Measurements from ENCODE around the gene FOXD4L6. TPM values are rescaled to one million over a fixed set of nuclear protein-coding genes. Genes with fewer than 3 reads are reported as not detected.
A peak's percentile ranks its signal among the peaks of the same experiment; 100 is the strongest.
"Not testable (repeated sequence)": the region's sequence is repeated elsewhere in the genome, so short reads cannot be mapped to it uniquely, and the experiment has no call there.

Gene FOXD4L6
- total RNA-seq, 2 experiments from 2014 or later: not detected

DNA sequence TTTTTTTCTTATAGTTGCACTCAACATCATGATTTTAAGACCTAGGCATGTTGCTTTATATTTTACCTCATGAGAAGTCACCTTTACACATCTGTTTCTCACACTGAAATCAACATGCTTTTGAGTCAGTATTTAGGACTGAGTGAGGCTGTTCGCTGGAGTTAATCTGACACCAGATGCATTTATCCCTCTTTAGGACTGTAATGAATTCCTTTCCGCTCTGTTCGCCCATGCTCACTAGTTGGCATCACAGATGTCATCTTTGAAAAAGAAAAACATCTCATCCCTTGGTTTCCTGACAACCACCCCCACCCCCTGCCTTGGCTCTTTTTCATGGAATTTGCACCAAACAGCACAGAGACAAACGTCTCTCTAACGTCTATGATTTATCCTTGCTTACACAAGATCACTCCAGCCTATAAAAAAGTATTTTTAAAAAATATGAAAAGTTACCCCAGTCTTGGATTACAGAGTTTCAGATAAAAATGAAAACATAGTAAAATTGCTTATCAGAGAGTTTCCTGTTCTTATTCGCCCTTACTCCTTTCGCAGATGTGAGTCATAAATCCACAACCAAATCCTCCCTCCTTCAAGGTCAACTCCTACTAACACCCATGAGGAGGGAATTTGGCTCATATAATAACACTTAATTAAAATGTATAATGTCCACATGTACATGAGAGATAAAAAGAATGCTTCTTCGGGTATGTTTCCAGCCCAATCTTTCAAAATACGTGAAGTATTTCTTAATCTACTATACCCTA lies 34.3 kb downstream of the FOXD4L6 start:
- DNase-seq; CTCF ChIA-PET; ATAC-seq; H3K9me3 Mint-ChIP-seq (ENCODE audit: insufficient read depth); POLR2A ChIA-PET; H3K36me3 Mint-ChIP-seq (ENCODE audit: low read depth); H3K4me1 Mint-ChIP-seq (ENCODE audit: low read depth); H3K27me3 Mint-ChIP-seq (ENCODE audit: low read depth); H3K4me3 Mint-ChIP-seq; H3K27ac Mint-ChIP-seq: not testable (repeated sequence)

DNA sequence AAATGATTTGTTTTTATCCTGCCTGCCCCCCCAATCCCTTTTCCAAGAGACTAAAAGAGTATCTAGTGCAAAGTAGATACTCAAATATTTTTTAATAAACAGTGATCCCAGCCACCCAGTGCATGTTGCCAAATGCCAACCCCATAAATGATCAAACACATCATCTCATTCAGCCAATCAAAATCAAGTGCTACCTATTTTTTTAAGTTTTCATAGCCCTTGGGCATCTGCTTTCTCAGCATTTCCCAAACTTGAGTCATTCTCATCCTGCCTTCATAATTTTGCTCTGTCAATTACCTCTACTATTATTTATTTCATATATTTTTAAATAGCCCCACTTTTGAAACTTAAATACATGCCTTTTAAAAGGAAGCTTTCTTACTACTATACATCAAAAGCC lies 37.6 kb downstream of the FOXD4L6 start:
- H3K27me3 Mint-ChIP-seq (ENCODE audit: low read depth); H3K4me3 Mint-ChIP-seq; ATAC-seq; H3K9me3 Mint-ChIP-seq (ENCODE audit: insufficient read depth); H3K36me3 Mint-ChIP-seq (ENCODE audit: low read depth); DNase-seq; CTCF ChIA-PET; H3K4me1 Mint-ChIP-seq (ENCODE audit: low read depth); H3K27ac Mint-ChIP-seq; POLR2A ChIA-PET: not testable (repeated sequence)

DNA sequence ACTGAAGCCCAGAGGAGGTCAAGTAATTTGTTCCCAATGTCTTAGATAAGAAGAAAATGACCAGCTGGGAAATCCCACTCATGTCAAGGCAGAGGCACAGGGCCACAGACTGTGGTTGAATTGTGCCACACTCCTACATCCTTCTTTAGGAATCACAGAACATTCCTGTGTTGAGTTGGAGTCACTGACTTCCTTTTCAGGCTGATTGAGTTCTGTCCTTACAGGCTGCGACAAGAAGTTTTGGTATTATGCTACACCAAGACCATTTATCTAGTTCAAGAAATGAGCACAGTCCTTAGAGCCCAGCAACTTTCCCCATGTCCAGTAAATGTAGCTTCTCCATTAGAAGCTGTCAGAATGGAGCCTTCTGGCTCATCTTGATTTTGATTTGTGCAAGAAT lies 38.1 kb downstream of the FOXD4L6 start:
- H3K27ac Mint-ChIP-seq; ATAC-seq; H3K27me3 Mint-ChIP-seq (ENCODE audit: low read depth); DNase-seq; H3K4me3 Mint-ChIP-seq; H3K4me1 Mint-ChIP-seq (ENCODE audit: low read depth); H3K9me3 Mint-ChIP-seq (ENCODE audit: insufficient read depth); CTCF ChIA-PET; POLR2A ChIA-PET; H3K36me3 Mint-ChIP-seq (ENCODE audit: low read depth): not testable (repeated sequence)

DNA sequence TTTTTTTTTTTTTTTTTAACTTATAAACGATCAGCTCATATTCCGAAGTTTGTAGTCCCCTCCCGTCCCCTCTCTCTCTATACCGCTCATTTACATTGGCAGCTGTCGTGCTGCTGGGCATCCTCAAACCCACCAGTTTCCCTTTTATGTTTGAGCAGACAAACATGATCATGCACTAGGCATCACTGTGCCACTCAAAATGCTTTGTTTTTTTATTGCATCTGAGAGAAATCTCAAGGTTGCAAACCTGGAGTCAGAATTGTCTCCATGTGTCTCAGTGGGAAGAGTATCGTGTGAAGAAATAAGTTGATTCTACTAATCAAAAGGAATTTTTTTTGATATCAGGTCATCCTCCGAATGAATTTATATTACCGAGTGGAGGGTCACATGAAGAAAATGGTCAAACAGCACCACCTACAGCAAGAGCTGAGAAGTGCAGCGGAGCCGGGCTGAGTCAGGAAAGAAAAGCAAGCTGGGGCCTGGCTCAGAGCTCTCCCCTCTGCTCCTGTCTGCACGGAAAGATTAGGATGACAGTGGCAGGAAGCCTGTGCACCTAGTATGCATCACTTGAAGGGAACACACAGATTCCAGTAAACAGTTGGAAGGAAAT lies 39.9 kb downstream of the FOXD4L6 start:
- POLR2A ChIA-PET; H3K27ac Mint-ChIP-seq; DNase-seq; H3K36me3 Mint-ChIP-seq (ENCODE audit: low read depth); H3K4me1 Mint-ChIP-seq (ENCODE audit: low read depth); H3K4me3 Mint-ChIP-seq; H3K9me3 Mint-ChIP-seq (ENCODE audit: insufficient read depth): not testable (repeated sequence)
- H3K27me3 Mint-ChIP-seq (ENCODE audit: low read depth): peaks cover 10% of the 10 kb centered on the region
- CTCF ChIA-PET: interaction anchor here (1.5 kb wide), 1 partner anchor 97 kb away, joined by 3 read pairs; no protein-coding TSS in a partner anchor
- ATAC-seq: peak; percentile 75

DNA sequence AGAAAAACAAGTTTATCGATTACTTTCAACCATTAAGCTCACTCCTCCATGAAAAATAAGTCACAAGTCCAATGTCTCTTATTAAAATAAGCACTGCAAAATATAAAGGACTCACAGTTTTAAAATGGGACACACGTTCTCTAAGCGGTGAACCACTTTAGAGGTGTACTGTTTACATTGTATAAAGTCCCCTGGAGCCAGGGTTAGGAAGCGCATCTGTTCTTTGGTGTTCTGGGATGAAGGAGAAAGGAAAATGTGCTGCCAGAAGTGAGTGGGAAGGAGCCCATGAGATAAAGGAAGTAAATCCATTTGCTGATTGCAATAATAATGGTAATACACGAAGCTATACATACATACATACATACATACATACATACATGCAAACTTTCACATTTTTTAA lies 40.6 kb downstream of the FOXD4L6 start:
- H3K27me3 Mint-ChIP-seq (ENCODE audit: low read depth): peaks cover 11% of the 10 kb centered on the region
- H3K36me3 Mint-ChIP-seq (ENCODE audit: low read depth); POLR2A ChIA-PET; DNase-seq; ATAC-seq; H3K9me3 Mint-ChIP-seq (ENCODE audit: insufficient read depth); H3K4me3 Mint-ChIP-seq; H3K4me1 Mint-ChIP-seq (ENCODE audit: low read depth); H3K27ac Mint-ChIP-seq: not testable (repeated sequence)
- CTCF ChIA-PET: interaction anchor here (1.5 kb wide), 1 partner anchor 96 kb away, joined by 3 read pairs; no protein-coding TSS in a partner anchor

DNA sequence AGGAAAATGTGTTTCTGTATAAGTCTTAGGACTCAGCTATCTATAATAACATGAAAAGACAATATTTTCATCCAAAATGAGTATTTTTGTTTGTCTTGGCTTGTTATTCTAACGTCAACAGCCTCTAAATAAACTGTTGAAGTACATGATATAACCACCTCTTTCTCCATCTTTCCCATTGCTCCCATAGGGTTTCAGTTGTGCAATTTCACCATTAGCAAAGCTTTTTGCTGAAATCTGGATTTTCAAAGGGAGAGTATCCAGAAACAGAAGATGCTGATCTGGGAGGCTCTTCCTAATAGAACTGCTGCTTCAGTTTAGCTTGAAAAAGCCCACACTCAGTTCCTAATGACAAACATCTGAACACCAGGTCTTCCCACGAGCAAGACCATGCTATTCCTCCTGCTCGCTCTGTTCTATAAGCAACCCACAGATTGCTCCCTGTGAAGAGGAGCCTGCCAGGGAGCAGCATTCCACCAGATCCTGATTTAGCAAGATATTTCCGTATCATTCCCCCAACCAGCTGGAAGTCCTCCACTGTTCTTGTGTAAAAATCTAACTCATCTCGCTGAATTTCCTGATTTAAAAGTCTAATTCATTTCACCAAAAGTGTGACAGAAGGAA lies 41.2 kb downstream of the FOXD4L6 start:
- H3K36me3 Mint-ChIP-seq (ENCODE audit: low read depth); H3K27ac Mint-ChIP-seq; ATAC-seq; H3K9me3 Mint-ChIP-seq (ENCODE audit: insufficient read depth); POLR2A ChIA-PET; DNase-seq; H3K4me3 Mint-ChIP-seq; H3K4me1 Mint-ChIP-seq (ENCODE audit: low read depth): not testable (repeated sequence)
- CTCF ChIA-PET: interaction anchor here (1.5 kb wide), 1 partner anchor 95 kb away, joined by 3 read pairs; no protein-coding TSS in a partner anchor
- peaks cover 14% of the 10 kb centered on the region for H3K27me3 Mint-ChIP-seq (ENCODE audit: low read depth)

DNA sequence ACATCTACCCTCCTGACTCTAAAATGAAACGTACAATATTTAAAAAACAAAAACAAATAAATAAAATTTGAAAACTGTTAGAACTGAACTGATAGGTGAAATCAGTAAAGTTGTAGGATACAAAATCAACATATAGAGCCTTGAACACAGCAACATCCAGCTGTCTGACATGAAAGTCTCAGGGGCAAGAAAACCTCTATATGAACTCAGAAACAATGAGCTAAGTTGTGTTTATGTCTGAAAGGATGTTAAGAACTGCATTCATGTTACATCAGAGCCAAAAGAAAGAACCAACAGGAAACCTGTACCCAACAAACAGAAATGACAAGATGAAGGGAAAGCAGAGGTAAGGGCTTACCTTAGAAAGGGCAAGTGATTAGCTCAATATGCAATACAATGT lies 41.8 kb downstream of the FOXD4L6 start:
- POLR2A ChIA-PET; H3K4me1 Mint-ChIP-seq (ENCODE audit: low read depth); H3K4me3 Mint-ChIP-seq; H3K9me3 Mint-ChIP-seq (ENCODE audit: insufficient read depth); ATAC-seq; H3K36me3 Mint-ChIP-seq (ENCODE audit: low read depth); DNase-seq; H3K27ac Mint-ChIP-seq: not testable (repeated sequence)
- H3K27me3 Mint-ChIP-seq (ENCODE audit: low read depth): peaks cover 15% of the 10 kb centered on the region
- CTCF ChIA-PET: interaction anchor here (1.5 kb wide), 1 partner anchor 95 kb away, joined by 3 read pairs; no protein-coding TSS in a partner anchor

DNA sequence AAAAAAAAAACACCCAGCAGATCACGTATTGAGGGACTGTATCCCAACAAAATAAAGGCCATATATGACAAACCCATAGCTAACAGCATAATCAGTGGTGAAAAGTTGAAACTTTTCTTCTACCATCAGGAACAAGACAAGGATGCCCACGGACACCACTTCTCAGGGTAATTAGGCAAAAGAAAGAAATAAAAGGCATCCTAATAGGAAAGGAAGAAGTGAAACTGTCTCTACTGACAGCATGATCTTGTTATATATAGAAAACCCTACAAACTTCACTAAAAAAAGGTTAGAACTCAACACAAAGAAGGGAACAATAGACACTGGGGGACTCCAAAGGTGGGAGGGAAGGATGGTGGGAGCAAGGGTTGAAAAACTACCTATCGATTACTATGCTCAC lies 42.3 kb downstream of the FOXD4L6 start:
- H3K4me1 Mint-ChIP-seq (ENCODE audit: low read depth); H3K36me3 Mint-ChIP-seq (ENCODE audit: low read depth); POLR2A ChIA-PET; ATAC-seq; H3K27ac Mint-ChIP-seq; H3K4me3 Mint-ChIP-seq; CTCF ChIA-PET; DNase-seq; H3K9me3 Mint-ChIP-seq (ENCODE audit: insufficient read depth): not testable (repeated sequence)
- peaks cover 15% of the 10 kb centered on the region for H3K27me3 Mint-ChIP-seq (ENCODE audit: low read depth)

DNA sequence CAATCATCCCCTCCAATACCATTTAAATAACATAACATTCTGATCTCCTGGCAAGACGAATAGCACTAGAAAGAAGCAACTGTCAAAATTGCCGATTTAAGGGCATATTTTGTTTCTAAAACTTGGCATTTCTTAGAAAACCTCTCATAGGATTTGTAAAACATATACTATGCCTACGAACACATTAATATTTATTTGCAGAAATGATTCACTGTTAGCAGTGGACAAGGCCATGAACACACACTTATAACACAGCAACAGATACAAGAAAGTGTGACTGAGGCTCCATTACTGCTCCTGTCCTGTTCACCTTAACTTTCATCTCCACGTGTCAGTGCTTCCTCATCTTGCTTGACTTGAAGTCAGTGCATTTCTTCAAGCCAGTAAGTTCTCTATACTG lies 46.1 kb downstream of the FOXD4L6 start:
- H3K36me3 Mint-ChIP-seq (ENCODE audit: low read depth); POLR2A ChIA-PET; H3K9me3 Mint-ChIP-seq (ENCODE audit: insufficient read depth); H3K4me1 Mint-ChIP-seq (ENCODE audit: low read depth); DNase-seq; ATAC-seq; CTCF ChIA-PET; H3K4me3 Mint-ChIP-seq; H3K27ac Mint-ChIP-seq: not testable (repeated sequence)
- peaks cover 11% of the 10 kb centered on the region for H3K27me3 Mint-ChIP-seq (ENCODE audit: low read depth)

DNA sequence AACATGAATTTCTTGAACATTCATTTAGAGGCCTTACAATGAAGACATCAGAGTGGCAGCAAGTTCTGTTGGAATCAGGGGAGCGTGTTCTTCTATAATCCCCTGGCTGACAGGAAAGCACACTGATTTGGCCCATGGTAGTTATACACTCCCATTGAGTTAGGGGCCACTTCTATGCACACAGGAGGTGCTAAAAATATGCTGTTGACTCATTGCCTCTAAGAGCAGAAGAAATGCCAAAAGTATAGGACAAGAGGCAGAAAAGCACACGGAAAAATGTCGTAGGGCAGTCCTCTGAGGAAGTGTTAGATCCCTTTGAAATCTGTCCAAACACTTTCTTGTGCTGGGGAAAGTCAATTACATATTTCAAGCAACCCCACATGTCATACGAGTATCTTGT lies 49.0 kb downstream of the FOXD4L6 start:
- POLR2A ChIA-PET: not testable (repeated sequence)

DNA sequence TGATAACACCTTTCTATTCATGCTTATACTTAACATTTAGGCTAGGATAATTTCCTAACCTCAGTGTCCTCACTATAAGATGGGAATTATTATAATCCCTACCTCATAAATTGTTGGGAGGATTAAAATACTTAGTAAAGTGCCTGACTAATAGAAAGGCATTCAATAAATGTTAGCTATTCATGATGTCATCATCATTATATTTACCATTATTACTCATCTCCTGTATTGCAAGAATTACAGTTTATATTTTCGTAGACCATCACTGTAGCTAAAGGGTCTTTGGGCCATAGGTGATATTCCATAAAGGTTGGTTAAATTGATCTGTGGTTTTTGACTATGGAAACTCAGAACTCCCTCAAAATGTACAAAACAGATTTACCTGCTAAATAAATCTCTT lies 50.9 kb downstream of the FOXD4L6 start:
- H3K36me3 Mint-ChIP-seq (ENCODE audit: low read depth); POLR2A ChIA-PET; CTCF ChIA-PET; H3K27ac Mint-ChIP-seq; DNase-seq; H3K4me3 Mint-ChIP-seq; H3K9me3 Mint-ChIP-seq (ENCODE audit: insufficient read depth); H3K4me1 Mint-ChIP-seq (ENCODE audit: low read depth); ATAC-seq: not testable (repeated sequence)
- peaks cover 30% of the 10 kb centered on the region for H3K27me3 Mint-ChIP-seq (ENCODE audit: low read depth)

More for the DNA sequence above, 49.0 kb downstream of the FOXD4L6 start:
- H3K9me3 Mint-ChIP-seq (ENCODE audit: insufficient read depth); ATAC-seq; H3K36me3 Mint-ChIP-seq (ENCODE audit: low read depth); CTCF ChIA-PET; DNase-seq; H3K27ac Mint-ChIP-seq; H3K4me3 Mint-ChIP-seq; H3K4me1 Mint-ChIP-seq (ENCODE audit: low read depth): not testable (repeated sequence)
- peaks cover 19% of the 10 kb centered on the region for H3K27me3 Mint-ChIP-seq (ENCODE audit: low read depth)

Data from activated CD8-positive, alpha-beta T cell treated with anti-CD3 and anti-CD28 coated beads, Interleukin-2, amount 10 ng/mL, durations not matched to agents 7 days and 5 days (primary cell).